Spleen (tissue), 7 donors: ENCODE results near the gene GADD45G.

Source experiments
- POLR2A ChIP-seq, 3 donors: fragments of 450-650 bp; IDR thresholded peaks; one replicate each; pipeline ENCODE4 v1.5.1; 2017; ENCODE audit warnings: antibody characterized with exemption in 3 of 3, mild to moderate bottlenecking in 1 of 3
- TF ChIP-seq, protein P1 (sequence below), 11 experiments: fragments of 200-600 bp in 7 of 11; fragments of 450-650 bp in 4 of 11; sonication (generic) in 4 of 11; IDR thresholded peaks in 8 of 11; conservative IDR thresholded peaks in 3 of 11; 1 replicate in 7 of 11; 2 replicates in 4 of 11; pipeline versions ENCODE4 v1.4.0 to v1.8.0; 2016 to 2021; ENCODE audit warnings: antibody characterized with exemption in 11 of 11, inconsistent platforms in 4 of 11, mild to moderate bottlenecking in 1 of 11
- donor health status: DM: no; HTN: no; CAD: no; lungs with moderate emphysema.
- donor health status: DM: no; HTN: no; CAD: no.
- donor health status: DM: no; HTN: no; CAD: no.

DNA sequence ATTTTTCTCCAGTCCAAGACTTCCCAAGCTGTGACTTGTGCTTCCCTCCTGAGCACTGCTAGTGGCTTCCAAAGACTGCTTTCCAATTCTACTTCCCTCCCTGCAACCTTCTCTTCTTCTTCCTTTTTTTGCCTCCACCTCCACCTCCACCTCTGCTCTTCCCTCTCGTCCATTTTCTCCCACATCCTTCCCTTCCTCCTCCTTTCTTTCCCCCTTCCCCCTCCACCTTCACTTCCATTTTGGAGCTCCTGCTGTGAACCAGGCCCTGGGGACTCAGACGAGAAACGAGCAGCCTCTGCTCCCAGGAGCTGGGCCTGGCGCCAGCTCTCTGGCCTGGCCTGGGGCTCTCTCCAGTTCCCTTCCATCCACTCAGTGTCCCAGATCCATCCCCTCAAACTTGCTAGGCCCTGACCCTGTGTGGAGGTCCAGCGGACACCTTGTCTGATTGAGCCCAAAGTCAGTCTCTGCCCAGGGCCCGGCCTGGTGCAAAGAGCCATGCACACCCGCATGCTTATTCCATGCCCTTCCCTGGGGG, 5.6 kb downstream of the GADD45G start:
- TF ChIP-seq, protein P1, sequence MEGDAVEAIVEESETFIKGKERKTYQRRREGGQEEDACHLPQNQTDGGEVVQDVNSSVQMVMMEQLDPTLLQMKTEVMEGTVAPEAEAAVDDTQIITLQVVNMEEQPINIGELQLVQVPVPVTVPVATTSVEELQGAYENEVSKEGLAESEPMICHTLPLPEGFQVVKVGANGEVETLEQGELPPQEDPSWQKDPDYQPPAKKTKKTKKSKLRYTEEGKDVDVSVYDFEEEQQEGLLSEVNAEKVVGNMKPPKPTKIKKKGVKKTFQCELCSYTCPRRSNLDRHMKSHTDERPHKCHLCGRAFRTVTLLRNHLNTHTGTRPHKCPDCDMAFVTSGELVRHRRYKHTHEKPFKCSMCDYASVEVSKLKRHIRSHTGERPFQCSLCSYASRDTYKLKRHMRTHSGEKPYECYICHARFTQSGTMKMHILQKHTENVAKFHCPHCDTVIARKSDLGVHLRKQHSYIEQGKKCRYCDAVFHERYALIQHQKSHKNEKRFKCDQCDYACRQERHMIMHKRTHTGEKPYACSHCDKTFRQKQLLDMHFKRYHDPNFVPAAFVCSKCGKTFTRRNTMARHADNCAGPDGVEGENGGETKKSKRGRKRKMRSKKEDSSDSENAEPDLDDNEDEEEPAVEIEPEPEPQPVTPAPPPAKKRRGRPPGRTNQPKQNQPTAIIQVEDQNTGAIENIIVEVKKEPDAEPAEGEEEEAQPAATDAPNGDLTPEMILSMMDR (IDR thresholded peaks at IDR 0.05 in 8 of 11, conservative IDR thresholded peaks at IDR 0.05 in 3 of 11) = no peak
- no peak for TF ChIP-seq POLR2A (IDR thresholded peaks at IDR 0.05)
